Measurements from ENCODE around the gene CBFA2T3. TPM values are rescaled to one million over a fixed set of nuclear protein-coding genes. Genes with fewer than 3 reads are reported as not detected.

The CBFA2T3 gene
- total RNA-seq, 1 experiment from 2014 or later: 2.9 TPM

DNA sequence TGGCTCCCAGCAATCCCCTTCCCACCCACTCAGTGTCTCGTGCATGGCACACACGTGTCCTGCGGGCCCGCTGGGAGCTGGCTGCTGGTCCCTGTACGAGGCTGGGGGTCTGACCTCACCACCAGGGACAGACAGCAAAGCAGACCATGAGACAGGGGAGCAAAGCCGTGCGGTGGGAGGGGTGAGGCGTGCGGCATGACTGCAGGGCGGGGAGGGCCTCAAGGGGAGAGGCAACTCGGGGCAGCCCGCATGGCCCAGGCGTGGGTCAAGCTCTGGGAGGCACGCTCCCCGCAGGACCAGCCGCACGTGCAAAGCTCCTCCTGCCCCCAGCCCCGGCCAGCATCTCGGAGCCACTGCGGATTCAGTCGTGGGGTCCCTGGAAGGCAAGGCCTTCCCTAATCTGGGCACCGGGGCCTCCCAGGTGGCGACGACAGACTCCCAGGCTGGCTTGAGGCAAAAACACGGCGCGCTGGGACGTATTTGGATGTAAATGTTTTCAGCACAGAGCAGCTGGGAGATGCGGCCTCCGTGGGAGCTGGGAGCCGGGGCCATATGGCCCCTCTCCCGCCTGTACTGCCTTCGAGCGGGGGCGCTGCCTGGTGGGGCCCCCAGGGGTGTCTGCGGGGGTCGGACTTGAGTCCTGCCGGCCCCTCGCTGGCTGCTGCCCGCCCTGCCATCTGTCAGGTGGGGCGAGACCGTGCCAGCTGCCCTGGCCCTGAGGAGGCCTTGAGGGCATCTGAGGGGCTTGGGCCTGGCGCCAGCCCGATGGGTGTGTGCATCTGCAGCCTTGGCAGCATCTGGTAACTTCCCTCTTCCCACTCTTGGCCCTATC, 12.2 kb upstream of the CBFA2T3 start:
- no peaks in the 10 kb centered on the region for H3K36me3 Mint-ChIP-seq (ENCODE audit: insufficient read depth in 1 of 3, low read depth in 3 of 3)
- no peak overlapping the region for H2BK120ac ChIP-seq (ENCODE audit: low read depth, low read length, poor library complexity, severe bottlenecking)
- H4K5ac ChIP-seq (ENCODE audit: insufficient read length, low read depth, low read length): no peak overlapping the region
- no peaks in the 10 kb centered on the region for H3K9me3 Mint-ChIP-seq
- H3K27me3 ChIP-seq (ENCODE audit: insufficient read depth, low read length): no peaks in the 10 kb centered on the region
- WGBS (ENCODE audit: extremely low coverage, insufficient read length, low lambda C conversion rate): no CpG with 5 or more reads among the region's 44 CpGs
- no peak overlapping the region for H2BK5ac ChIP-seq (ENCODE audit: insufficient read length, low read length)
- H3K4me3 Mint-ChIP-seq: no peak overlapping the region
- no peak overlapping the region for H4K91ac ChIP-seq (ENCODE audit: insufficient read length, low read depth, low read length)
- peaks cover 0 to 6% of the 10 kb centered on the region in 2 experiments; a peak in 2 of 4 replicates for H3K4me1 Mint-ChIP-seq
- H2BK15ac ChIP-seq (ENCODE audit: low read depth, low read length): no peak overlapping the region
- H2AK5ac ChIP-seq (ENCODE audit: insufficient read length, low read length): no peak overlapping the region
- peaks cover 3% of the 10 kb centered on the region; the same call in 1 of the 2 replicates for H3K27me3 Mint-ChIP-seq (ENCODE audit: low read depth)
- H3K56ac ChIP-seq (ENCODE audit: insufficient read length, low read depth, low read length): no peak overlapping the region
- H4K8ac ChIP-seq (replicated peaks; ENCODE audit: insufficient read length, low read depth, low read length): no peak overlapping the region
- no peak overlapping the region for H2AFZ ChIP-seq (ENCODE audit: low read length)
- H3K4me2 ChIP-seq (ENCODE audit: insufficient read depth, insufficient read length, low read length): no peak overlapping the region
- H3K9ac ChIP-seq (ENCODE audit: extremely low read depth, insufficient read length, low read length): no peak overlapping the region
- no peaks in the 10 kb centered on the region for H4K20me1 ChIP-seq (ENCODE audit: control insufficient read depth, insufficient read depth, insufficient read length)
- no peak overlapping the region for H3K23ac ChIP-seq (ENCODE audit: insufficient read length, low read depth, low read length)
- no peak for DNase-seq
- H3K4me1 ChIP-seq (ENCODE audit: insufficient read depth, low read length): no peaks in the 10 kb centered on the region
- H3K18ac ChIP-seq (ENCODE audit: insufficient read length, low read depth, low read length): no peak overlapping the region
- no peak overlapping the region for H2BK20ac ChIP-seq (ENCODE audit: low read depth, low read length, poor library complexity, severe bottlenecking)
- H3K79me2 ChIP-seq (ENCODE audit: insufficient read depth, low read length): no peaks in the 10 kb centered on the region
- no peaks in the 10 kb centered on the region for H3K79me1 ChIP-seq (ENCODE audit: insufficient read depth, low read depth, low read length, poor library complexity, severe bottlenecking)
- no peak overlapping the region for H3K27ac ChIP-seq (ENCODE audit: insufficient read length, low read depth, low read length)
- H3K27ac Mint-ChIP-seq: no peak overlapping the region
- no peak overlapping the region for H2BK12ac ChIP-seq (ENCODE audit: insufficient read length, low read depth, low read length)
- TF ChIP-seq, protein P1, sequence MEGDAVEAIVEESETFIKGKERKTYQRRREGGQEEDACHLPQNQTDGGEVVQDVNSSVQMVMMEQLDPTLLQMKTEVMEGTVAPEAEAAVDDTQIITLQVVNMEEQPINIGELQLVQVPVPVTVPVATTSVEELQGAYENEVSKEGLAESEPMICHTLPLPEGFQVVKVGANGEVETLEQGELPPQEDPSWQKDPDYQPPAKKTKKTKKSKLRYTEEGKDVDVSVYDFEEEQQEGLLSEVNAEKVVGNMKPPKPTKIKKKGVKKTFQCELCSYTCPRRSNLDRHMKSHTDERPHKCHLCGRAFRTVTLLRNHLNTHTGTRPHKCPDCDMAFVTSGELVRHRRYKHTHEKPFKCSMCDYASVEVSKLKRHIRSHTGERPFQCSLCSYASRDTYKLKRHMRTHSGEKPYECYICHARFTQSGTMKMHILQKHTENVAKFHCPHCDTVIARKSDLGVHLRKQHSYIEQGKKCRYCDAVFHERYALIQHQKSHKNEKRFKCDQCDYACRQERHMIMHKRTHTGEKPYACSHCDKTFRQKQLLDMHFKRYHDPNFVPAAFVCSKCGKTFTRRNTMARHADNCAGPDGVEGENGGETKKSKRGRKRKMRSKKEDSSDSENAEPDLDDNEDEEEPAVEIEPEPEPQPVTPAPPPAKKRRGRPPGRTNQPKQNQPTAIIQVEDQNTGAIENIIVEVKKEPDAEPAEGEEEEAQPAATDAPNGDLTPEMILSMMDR (conservative IDR thresholded peaks at IDR 0.05): no peak
- H3K23me2 ChIP-seq (ENCODE audit: insufficient read length, low read depth, low read length, poor library complexity, severe bottlenecking): no peaks in the 10 kb centered on the region
- no peak overlapping the region for H3T11ph ChIP-seq (ENCODE audit: low read length)
- H3K4ac ChIP-seq (ENCODE audit: low read depth, low read length): no peak overlapping the region
- no peaks in the 10 kb centered on the region for H3K9me3 ChIP-seq (ENCODE audit: control insufficient read depth, low read depth, low read length)
- no peak overlapping the region for H3K14ac ChIP-seq (ENCODE audit: insufficient read depth, low read length)

Measured in H9 (cell line).